ENCODE measurements around the gene CEP104.

GRCh38 chr1:3803905-3804626 lies 52.9 kb downstream of the CEP104 start:
- TF ChIP-seq, protein P1, sequence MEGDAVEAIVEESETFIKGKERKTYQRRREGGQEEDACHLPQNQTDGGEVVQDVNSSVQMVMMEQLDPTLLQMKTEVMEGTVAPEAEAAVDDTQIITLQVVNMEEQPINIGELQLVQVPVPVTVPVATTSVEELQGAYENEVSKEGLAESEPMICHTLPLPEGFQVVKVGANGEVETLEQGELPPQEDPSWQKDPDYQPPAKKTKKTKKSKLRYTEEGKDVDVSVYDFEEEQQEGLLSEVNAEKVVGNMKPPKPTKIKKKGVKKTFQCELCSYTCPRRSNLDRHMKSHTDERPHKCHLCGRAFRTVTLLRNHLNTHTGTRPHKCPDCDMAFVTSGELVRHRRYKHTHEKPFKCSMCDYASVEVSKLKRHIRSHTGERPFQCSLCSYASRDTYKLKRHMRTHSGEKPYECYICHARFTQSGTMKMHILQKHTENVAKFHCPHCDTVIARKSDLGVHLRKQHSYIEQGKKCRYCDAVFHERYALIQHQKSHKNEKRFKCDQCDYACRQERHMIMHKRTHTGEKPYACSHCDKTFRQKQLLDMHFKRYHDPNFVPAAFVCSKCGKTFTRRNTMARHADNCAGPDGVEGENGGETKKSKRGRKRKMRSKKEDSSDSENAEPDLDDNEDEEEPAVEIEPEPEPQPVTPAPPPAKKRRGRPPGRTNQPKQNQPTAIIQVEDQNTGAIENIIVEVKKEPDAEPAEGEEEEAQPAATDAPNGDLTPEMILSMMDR (IDR thresholded peaks at IDR 0.05), result no peak
- no peak for TF ChIP-seq RFX5 (IDR thresholded peaks at IDR 0.05)
- TF ChIP-seq RAD21 (conservative IDR thresholded peaks at IDR 0.05 in 1 of 2, IDR thresholded peaks at IDR 0.05 in 1 of 2), result no peak
- TF ChIP-seq PHF8 (IDR thresholded peaks at IDR 0.05; ENCODE audit: borderline replicate concordance, low read depth), result no peak
- no peak for TF ChIP-seq KDM1A (IDR thresholded peaks at IDR 0.05; ENCODE audit: low read depth)
- TF ChIP-seq, protein P2, sequence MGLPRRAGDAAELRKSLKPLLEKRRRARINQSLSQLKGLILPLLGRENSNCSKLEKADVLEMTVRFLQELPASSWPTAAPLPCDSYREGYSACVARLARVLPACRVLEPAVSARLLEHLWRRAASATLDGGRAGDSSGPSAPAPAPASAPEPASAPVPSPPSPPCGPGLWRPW (IDR thresholded peaks at IDR 0.05), result no peak
- TF ChIP-seq POLR2AphosphoS2 (conservative IDR thresholded peaks at IDR 0.05; ENCODE audit: low read length), result no peak
- TF ChIP-seq, protein P3, sequence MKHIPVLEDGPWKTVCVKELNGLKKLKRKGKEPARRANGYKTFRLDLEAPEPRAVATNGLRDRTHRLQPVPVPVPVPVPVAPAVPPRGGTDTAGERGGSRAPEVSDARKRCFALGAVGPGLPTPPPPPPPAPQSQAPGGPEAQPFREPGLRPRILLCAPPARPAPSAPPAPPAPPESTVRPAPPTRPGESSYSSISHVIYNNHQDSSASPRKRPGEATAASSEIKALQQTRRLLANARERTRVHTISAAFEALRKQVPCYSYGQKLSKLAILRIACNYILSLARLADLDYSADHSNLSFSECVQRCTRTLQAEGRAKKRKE (CRISPR knock-in tag; IDR thresholded peaks at IDR 0.05; ENCODE audit: low read depth), result no peak
- no peak for TF ChIP-seq REST (IDR thresholded peaks at IDR 0.05)
- TF ChIP-seq CBX2 (IDR thresholded peaks at IDR 0.05; ENCODE audit: borderline replicate concordance, low read depth), result no peak
- no peak for TF ChIP-seq POLR2A (IDR thresholded peaks at IDR 0.05; ENCODE audit: low read length)
